Colonic mucosa (tissue), 4 donors: Measurements from ENCODE around the gene ARHGAP25. TPM values are rescaled to one million over a fixed set of nuclear protein-coding genes. Genes with fewer than 3 reads are reported as not detected.

Experiments
- DNase-seq: peaks from one replicate; pipeline ENCODE4 v3.0.0-alpha.2; 2020
- H3K27ac ChIP-seq: fragments of 200-600 bp; one replicate; pipeline ENCODE4 v1.8.0; 2021
- H3K27me3 ChIP-seq: fragments of 200-600 bp; one replicate; pipeline ENCODE4 v1.8.0; 2021
- H3K36me3 ChIP-seq: fragments of 200-600 bp; one replicate; pipeline ENCODE4 v1.8.0; 2021
- H3K4me1 ChIP-seq: fragments of 200-600 bp; one replicate; pipeline ENCODE4 v1.8.0; 2021; ENCODE audit warnings: mild to moderate bottlenecking
- H3K4me3 ChIP-seq: fragments of 200-600 bp; one replicate; pipeline ENCODE4 v1.8.0; 2021
- H3K9ac ChIP-seq, 2 donors: one replicate each; pipeline ENCODE4 v1.7.0; 2013; ENCODE audit warnings: control low read depth in 2 of 2, low read depth in 2 of 2, low read length in 2 of 2
- H3K9me3 ChIP-seq: fragments of 200-600 bp; one replicate; pipeline ENCODE4 v1.8.0; 2021
- intact Hi-C: fragments of 100-400 bp; cut with DNase I; formaldehyde crosslinking; loops from one replicate; pipeline ENCODE4 v1.14.1; 2022
- total RNA-seq, 2 donors: library from RNA; stranded (reverse); fragmentation: NEBNext Ultra II Directional in 1 of 2; extraction: Animal tissue kit (Norgen Biotek cat#: 25700) in 1 of 2; gene quantifications; one replicate each; pipeline ENCODE4 v1.2.1, GENCODE V29; 2021
- TF ChIP-seq, protein P1 (sequence below): fragments of 200-600 bp; IDR thresholded peaks from one replicate; pipeline ENCODE4 v1.8.0; 2022; ENCODE audit warnings: antibody characterized with exemption, mild to moderate bottlenecking
- donor health status: healthy.
- donor health status: DM: no; HTN: no; CAD: no.
- donor health status: DM: no; HTN: no; CAD: no.

Gene ARHGAP25
- total RNA-seq, 2 donors from 2014 or later, result 3.6 to 3.7 TPM

DNA sequence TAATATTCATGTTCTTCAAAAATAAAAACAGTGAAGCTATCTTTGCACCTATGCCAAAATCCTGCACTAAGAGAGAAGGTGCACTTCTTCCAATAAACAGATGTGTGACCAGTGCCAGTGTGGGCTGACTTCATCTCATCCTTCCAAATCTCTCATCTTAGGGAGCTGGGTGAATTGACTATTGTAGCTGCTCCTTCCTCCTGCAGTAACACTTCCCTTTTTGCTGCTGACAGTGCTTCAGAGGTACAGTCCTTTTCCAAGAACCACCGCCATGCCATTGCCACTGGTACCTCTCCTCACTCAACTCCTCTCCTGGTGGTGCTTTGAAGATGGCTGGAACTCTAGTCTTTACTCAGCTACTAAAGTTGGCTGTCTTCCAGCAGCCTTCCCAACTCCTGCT is 42.1 kb upstream of the ARHGAP25 start:
- TF ChIP-seq, protein P1, sequence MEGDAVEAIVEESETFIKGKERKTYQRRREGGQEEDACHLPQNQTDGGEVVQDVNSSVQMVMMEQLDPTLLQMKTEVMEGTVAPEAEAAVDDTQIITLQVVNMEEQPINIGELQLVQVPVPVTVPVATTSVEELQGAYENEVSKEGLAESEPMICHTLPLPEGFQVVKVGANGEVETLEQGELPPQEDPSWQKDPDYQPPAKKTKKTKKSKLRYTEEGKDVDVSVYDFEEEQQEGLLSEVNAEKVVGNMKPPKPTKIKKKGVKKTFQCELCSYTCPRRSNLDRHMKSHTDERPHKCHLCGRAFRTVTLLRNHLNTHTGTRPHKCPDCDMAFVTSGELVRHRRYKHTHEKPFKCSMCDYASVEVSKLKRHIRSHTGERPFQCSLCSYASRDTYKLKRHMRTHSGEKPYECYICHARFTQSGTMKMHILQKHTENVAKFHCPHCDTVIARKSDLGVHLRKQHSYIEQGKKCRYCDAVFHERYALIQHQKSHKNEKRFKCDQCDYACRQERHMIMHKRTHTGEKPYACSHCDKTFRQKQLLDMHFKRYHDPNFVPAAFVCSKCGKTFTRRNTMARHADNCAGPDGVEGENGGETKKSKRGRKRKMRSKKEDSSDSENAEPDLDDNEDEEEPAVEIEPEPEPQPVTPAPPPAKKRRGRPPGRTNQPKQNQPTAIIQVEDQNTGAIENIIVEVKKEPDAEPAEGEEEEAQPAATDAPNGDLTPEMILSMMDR, result no peak
- Histone ChIP-seq H3K27ac (no peak overlapping the region), H3K4me3 (no peak overlapping the region), H3K27me3 (no peaks in the 10 kb centered on the region), H3K9me3 (no peaks in the 10 kb centered on the region), H3K4me1 (no peaks in the 10 kb centered on the region), H3K36me3 (no peaks in the 10 kb centered on the region), H3K9ac (no peak overlapping the region)
- intact Hi-C loops, result no loop called here
- DNase-seq, result no peak

DNA sequence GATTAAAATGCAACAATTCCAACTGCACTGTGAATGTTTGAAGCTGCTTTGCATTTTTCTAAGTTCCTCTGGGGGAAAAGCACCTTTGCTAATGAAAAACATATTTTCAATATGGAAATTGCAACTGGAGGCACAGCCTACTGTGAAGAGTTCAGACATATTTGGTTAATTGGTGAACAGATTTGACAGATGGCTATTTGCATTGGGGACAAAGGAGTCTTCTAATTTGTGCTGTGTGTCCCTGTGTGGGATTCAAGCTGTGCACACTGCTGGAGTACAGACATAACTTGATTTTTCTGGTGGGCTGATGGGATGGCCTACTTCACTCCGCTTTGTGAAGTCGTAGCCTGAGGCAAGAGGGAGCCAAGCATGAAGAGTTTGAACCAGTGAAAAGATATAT is 40.7 kb upstream of the ARHGAP25 start:
- H3K9ac ChIP-seq, result no peak overlapping the region
- H3K27ac ChIP-seq, result no peak overlapping the region
- no peaks in the 10 kb centered on the region for H3K36me3 ChIP-seq
- DNase-seq, result no peak
- TF ChIP-seq, protein P1, result no peak
- H3K27me3 ChIP-seq, result no peaks in the 10 kb centered on the region
- intact Hi-C loops, result no loop called here
- H3K9me3 ChIP-seq, result no peaks in the 10 kb centered on the region
- no peak overlapping the region for H3K4me3 ChIP-seq
- no peaks in the 10 kb centered on the region for H3K4me1 ChIP-seq

DNA sequence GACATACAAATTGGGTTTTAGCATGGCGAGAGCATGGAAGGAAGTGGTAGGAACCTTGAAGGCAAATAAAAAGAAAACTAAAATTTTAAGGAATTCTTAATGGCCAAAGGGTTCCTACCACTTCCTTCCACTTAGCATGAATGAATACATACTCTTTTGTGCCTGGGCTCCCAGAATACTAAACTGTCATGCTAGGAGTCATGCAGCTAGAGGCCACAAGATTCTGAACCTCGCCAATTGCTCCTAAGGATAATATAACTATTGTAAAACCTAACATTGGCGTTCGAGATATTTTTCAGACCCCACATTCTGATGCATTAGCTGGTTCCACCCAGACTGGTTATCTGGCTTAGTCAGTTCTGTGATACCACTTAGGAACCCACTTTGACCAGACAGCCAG is 38.6 kb upstream of the ARHGAP25 start:
- DNase-seq, result no peak
- H3K27me3 ChIP-seq, result no peaks in the 10 kb centered on the region
- H3K4me1 ChIP-seq, result no peaks in the 10 kb centered on the region
- H3K4me3 ChIP-seq, result no peak overlapping the region
- no peak overlapping the region for H3K9ac ChIP-seq
- no peak overlapping the region for H3K27ac ChIP-seq
- intact Hi-C loops, result no loop called here
- H3K9me3 ChIP-seq, result no peaks in the 10 kb centered on the region
- TF ChIP-seq, protein P1, result no peak
- H3K36me3 ChIP-seq, result no peaks in the 10 kb centered on the region

DNA sequence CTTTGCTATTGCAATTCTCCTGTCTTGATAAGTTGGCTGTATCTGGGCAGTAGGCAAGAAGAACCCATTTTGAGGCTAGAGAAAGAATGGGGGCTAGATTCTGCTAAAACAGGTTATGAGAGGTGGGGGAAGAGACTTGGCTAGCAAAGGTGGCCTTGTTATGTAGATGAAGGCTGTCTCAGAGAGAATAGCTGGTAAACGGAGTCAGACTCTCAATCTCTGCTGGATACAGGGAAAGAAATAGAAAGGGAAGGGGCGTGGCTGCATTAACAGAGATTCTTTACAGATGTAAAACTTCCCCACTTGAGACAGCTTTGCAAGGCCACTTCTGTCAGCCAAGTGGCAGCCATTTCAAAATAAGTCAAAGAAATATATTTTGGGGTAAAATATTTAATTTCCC is 38.1 kb upstream of the ARHGAP25 start:
- DNase-seq, result no peak
- no peak overlapping the region for H3K4me3 ChIP-seq
- H3K36me3 ChIP-seq, result no peaks in the 10 kb centered on the region
- intact Hi-C loops, result no loop called here
- no peaks in the 10 kb centered on the region for H3K27me3 ChIP-seq
- H3K27ac ChIP-seq, result no peak overlapping the region
- H3K4me1 ChIP-seq, result no peaks in the 10 kb centered on the region
- H3K9me3 ChIP-seq, result no peaks in the 10 kb centered on the region
- no peak overlapping the region for H3K9ac ChIP-seq
- TF ChIP-seq, protein P1, result no peak

DNA sequence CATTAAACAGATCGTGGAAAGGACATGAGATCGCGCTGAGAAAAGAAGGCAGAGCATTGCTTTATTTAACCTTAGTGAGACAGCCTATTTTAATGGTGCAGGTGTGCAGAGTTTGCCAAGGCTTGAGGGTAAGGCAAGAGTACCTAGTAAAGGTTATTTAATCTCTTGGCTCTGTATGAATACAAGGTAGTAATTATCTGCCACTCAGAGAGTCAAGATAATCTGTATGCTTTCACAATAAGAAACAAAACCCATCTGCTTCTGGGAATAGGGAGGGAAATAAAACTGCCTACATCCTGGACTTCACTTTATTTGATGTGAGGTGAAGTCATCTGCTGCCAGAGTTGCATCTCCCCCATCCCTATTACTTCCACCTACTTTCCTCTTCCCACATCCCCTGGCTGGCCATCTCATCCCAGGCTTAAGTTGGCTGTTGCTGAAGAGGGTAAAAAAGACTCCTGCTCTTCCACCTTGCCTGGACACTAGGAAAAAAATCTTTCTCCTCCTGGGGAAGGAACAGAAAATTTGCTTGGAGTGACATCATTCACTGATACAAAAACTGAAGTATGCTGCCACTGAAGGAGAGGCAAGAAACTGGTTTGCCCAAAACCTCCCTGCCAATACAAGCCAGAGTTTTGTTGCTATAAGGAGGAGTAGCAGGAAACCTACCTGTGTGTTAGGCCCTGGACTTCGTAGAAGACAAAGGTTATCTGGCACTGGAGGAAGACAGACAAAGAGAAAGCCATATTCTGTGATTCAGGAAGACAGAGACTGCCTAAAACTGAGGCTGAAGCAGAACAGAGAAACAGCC is 35.8 kb upstream of the ARHGAP25 start:
- Histone ChIP-seq H3K27me3 (no peaks in the 10 kb centered on the region), H3K9ac (no peak overlapping the region), H3K27ac (no peak overlapping the region), H3K4me1 (no peaks in the 10 kb centered on the region), H3K4me3 (no peak overlapping the region), H3K9me3 (no peaks in the 10 kb centered on the region), H3K36me3 (no peaks in the 10 kb centered on the region)
- DNase-seq, result no peak
- intact Hi-C loops, result no loop called here
- TF ChIP-seq, protein P1, result no peak
